Heart left ventricle (tissue), 16 donors: ENCODE measurements around the gene CNPY3. TPM values are rescaled to one million over a fixed set of nuclear protein-coding genes. Genes with fewer than 3 reads are reported as not detected.
"Not testable (repeated sequence)": the region's sequence is repeated elsewhere in the genome, so short reads cannot be mapped to it uniquely, and the experiment has no call there.

Experiments used
- ATAC-seq, 4 donors: fragments of 200-7000 bp; cut with Tn5 transposase; one replicate each; pipeline ENCODE4 v1.9.1; 2020 to 2022; ENCODE audit warnings: moderate library complexity in 4 of 4, mild to moderate bottlenecking in 3 of 4, moderate number of reproducible peaks in 1 of 4
- DNase-seq, 5 donors: peaks; one replicate each; pipeline ENCODE4 v3.0.0-alpha.2; 2020
- H3K27ac ChIP-seq, 12 donors: fragments of 200-600 bp; sonication (generic) in 4 of 12; one replicate each; pipeline versions ENCODE4 v1.5.0 to v1.8.0; 2016 to 2022; ENCODE audit warnings: mild to moderate bottlenecking in 2 of 12
- H3K27me3 ChIP-seq, 9 donors: fragments of 200-600 bp; sonication (generic) in 2 of 9; one replicate each; pipeline versions ENCODE4 v1.5.1 to v1.8.0; 2016 to 2022; ENCODE audit warnings: mild to moderate bottlenecking in 3 of 9
- H3K36me3 ChIP-seq, 9 donors: fragments of 200-600 bp; sonication (generic) in 2 of 9; one replicate each; pipeline versions ENCODE4 v1.5.0 to v1.8.0; 2018 to 2022; ENCODE audit warnings: mild to moderate bottlenecking in 2 of 9
- H3K4me1 ChIP-seq, 12 donors: fragments of 200-600 bp; sonication (generic) in 4 of 12; one replicate each; pipeline versions ENCODE4 v1.5.0 to v1.8.0; 2016 to 2022; ENCODE audit warnings: mild to moderate bottlenecking in 3 of 12
- H3K4me3 ChIP-seq, 12 donors: fragments of 200-600 bp; sonication (generic) in 4 of 12; one replicate each; pipeline versions ENCODE4 v1.5.0 to v1.8.0; 2017 to 2022; ENCODE audit warnings: mild to moderate bottlenecking in 9 of 12, moderate library complexity in 4 of 12
- H3K9me3 ChIP-seq, 12 donors: fragments of 200-600 bp; sonication (generic) in 4 of 12; one replicate each; pipeline versions ENCODE4 v1.5.0 to v1.8.0; 2016 to 2022; ENCODE audit warnings: mild to moderate bottlenecking in 1 of 12
- POLR2A ChIP-seq, 2 donors: fragments of 450-650 bp; IDR thresholded peaks; one replicate each; pipeline ENCODE4 v1.6.1; 2017; ENCODE audit warnings: antibody characterized with exemption in 2 of 2, mild to moderate bottlenecking in 2 of 2, moderate library complexity in 2 of 2
- WGBS, 4 donors: extraction: QIAGEN DNeasy Blood & Tissue Kit in 2 of 4; methylation state at CpG; one replicate each; pipeline versions ENCODE4 v1.1.5 to v1.1.7; 2013 to 2018; 5-methylcytosine and 5-hydroxymethylcytosine counted together
- intact Hi-C, 10 donors: fragments of 100-400 bp; cut with DNase I; formaldehyde crosslinking; loops; one replicate each; pipeline versions ENCODE4 v1.11.1 to v1.14.2; 2022
- polyA plus RNA-seq, 2 donors: library from polyadenylated mRNA; stranded (reverse); fragments of 200-250 nt; gene quantifications; one replicate each; pipeline ENCODE4 v1.2.3, GENCODE V29; 2013
- total RNA-seq, 9 donors: library from RNA; depleted of rRNA in 2 of 9; stranded (reverse); fragments of >200 nt in 2 of 9; fragmentation: NEBNext Ultra II Directional in 3 of 9; extraction: Animal tissue kit (Norgen Biotek cat#: 25700) in 3 of 9; gene quantifications; one replicate each; pipeline versions ENCODE4 v1.1.0 to v1.2.4, GENCODE V29; 2016 to 2023
- TF ChIP-seq, protein P1 (sequence below), 12 donors: fragments of 200-600 bp; sonication (generic) in 4 of 12; IDR thresholded peaks; one replicate each; pipeline versions ENCODE4 v1.5.0 to v1.8.0; 2018 to 2022; ENCODE audit warnings: antibody characterized with exemption in 12 of 12, mild to moderate bottlenecking in 5 of 12
- donor health status: ischemic (EF 13 %, LVEDD 7.1; RV severe dilation, severe dysfunction).
- donor health status: healthy with polysubstance abuse.
- donor health status: DM: no; HTN: yes; CAD: no.
- donor health status: DM: no; HTN: no; CAD: no.
- donor health status: ischemic (EF 25% LVEDD 6.9; RV normal size, moderate dysfunction).
- donor health status: ischemic (EF 25% LVEDD 5.7; RV mildly dilated, moderate dysfunction).
- donor health status: healthy.
- donor health status: DM: yes; HTN: yes; CAD: no.
- donor health status: ischemic (EF 35%, LVEDD 5.7; RV mildly dilated, moderate dysfunction).
- donor health status: nonischemic (EF 11% LVEDD 7.7; RV severe dilation, severe dysfunction).
- donor health status: DM: yes; HTN: yes; CAD: no.
- donor health status: PGD.
- donor health status: ischemic (EF 29% LVEDD 5.4; RV normal size, mild dysfunction).
- donor health status: nonischemic (EF 23%, LVEDD 6.1; RV moderate dilation, normal function).

CNPY3 gene
- total and polyA plus RNA-seq, 11 donors: 13.8 to 44.0 (median 20.6) TPM

DNA sequence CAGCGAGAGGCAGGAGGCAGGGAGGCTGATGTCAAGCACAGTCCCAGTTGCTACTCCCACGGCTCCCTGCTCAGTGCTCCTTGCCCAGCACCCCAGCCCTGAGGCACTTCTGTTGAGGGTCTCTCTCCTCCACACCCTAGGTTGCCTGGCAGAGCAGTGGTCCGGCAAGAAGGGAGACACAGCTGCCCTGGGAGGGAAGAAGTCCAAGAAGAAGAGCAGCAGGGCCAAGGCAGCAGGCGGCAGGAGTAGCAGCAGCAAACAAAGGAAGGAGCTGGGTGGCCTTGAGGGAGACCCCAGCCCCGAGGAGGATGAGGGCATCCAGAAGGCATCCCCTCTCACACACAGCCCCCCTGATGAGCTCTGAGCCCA lies 9.1 kb downstream of the CNPY3 start:
- ATAC-seq: no peak
- Histone ChIP-seq H3K27ac (no peak overlapping the region), H3K4me3 (no peak overlapping the region), H3K9me3 (no peaks in the 10 kb centered on the region), H3K36me3 (peaks cover 0 to 91% (median 58%) of the 10 kb centered on the region in 9 donors), H3K4me1 (peaks cover 0 to 20% (median 0%) of the 10 kb centered on the region in 12 donors), H3K27me3 (no peaks in the 10 kb centered on the region)
- WGBS, 4 donors: 89 to 93% (median 92%) methylated on average over 2 to 5 of the region's 5 CpGs
- DNase-seq: no peak
- no peak for TF ChIP-seq POLR2A (IDR thresholded peaks at IDR 0.05)
- TF ChIP-seq, protein P1, sequence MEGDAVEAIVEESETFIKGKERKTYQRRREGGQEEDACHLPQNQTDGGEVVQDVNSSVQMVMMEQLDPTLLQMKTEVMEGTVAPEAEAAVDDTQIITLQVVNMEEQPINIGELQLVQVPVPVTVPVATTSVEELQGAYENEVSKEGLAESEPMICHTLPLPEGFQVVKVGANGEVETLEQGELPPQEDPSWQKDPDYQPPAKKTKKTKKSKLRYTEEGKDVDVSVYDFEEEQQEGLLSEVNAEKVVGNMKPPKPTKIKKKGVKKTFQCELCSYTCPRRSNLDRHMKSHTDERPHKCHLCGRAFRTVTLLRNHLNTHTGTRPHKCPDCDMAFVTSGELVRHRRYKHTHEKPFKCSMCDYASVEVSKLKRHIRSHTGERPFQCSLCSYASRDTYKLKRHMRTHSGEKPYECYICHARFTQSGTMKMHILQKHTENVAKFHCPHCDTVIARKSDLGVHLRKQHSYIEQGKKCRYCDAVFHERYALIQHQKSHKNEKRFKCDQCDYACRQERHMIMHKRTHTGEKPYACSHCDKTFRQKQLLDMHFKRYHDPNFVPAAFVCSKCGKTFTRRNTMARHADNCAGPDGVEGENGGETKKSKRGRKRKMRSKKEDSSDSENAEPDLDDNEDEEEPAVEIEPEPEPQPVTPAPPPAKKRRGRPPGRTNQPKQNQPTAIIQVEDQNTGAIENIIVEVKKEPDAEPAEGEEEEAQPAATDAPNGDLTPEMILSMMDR (IDR thresholded peaks at IDR 0.05): no peak
- intact Hi-C loops: no loop called here

DNA sequence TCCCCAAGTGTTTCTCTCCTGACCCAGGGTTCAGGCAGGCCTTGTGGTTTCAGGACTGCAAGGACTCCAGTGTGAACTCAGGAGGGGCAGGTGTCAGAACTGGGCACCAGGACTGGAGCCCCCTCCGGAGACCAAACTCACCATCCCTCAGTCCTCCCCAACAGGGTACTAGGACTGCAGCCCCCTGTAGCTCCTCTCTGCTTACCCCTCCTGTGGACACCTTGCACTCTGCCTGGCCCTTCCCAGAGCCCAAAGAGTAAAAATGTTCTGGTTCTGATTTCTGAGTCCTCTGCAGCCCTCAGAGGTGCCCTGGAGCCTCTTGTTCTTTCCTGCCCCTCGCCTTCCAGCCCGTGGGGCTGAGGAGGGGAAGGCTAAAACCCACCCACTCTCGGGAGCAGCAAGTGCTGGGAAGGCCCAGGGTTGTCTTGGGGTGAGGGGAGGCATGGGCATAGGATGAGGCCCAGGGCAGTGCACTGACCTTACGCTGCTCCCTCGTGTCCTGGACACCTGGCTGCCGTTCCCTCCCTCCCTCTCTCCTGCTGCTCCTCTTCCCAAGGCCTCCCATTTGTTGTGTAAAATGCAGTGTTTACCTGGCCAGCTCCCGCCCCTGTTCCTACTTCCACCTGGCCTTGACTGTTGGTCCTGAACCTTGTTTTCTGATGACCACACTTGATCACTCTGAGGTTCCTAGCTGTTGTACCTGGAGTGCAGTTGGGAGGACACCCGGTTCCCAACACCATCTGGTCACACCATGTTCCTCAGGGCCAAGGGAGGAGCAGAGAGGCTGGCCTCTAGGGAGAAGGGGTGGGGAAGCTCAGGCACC lies 9.9 kb downstream of the CNPY3 start:
- peaks cover 0 to 91% (median 57%) of the 10 kb centered on the region in 9 donors for H3K36me3 ChIP-seq
- DNase-seq (no peak), ATAC-seq (peak in 3 of 4 donors; percentile 34 to 58 (median 41))
- intact Hi-C loops: no loop called here
- no peaks in the 10 kb centered on the region for H3K27me3 ChIP-seq
- 76 to 89% (median 84%) methylated on average over 8 to 9 of the region's 9 CpGs for WGBS, 4 donors
- TF ChIP-seq POLR2A (IDR thresholded peaks at IDR 0.05): no peak
- TF ChIP-seq, protein P1 (IDR thresholded peaks at IDR 0.05): no peak
- H3K27ac ChIP-seq: no peak overlapping the region
- no peak overlapping the region for H3K4me3 ChIP-seq
- no peaks in the 10 kb centered on the region for H3K9me3 ChIP-seq
- H3K4me1 ChIP-seq: peaks cover 0 to 12% (median 0%) of the 10 kb centered on the region in 12 donors

DNA sequence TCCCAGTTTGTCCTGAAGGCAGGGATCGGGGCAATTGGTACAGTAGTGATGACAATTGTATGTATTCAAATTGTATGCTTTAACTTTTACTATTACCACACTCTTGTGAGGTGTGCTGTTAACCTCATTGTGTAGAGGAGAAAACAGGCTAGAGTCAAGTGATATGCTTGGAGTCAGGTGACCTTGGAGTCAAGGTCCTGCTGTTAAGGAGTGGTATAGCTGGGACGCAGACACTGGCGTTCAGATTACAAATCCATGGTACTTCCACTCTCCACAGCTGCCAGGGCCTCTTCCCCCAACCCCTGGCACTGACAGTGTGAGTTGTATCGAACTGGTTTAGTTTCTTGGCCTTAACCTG lies 10.5 kb downstream of the CNPY3 start:
- Histone ChIP-seq H3K4me1 (peaks cover 0 to 10% (median 0%) of the 10 kb centered on the region in 12 donors), H3K36me3 (peaks cover 0 to 91% (median 52%) of the 10 kb centered on the region in 9 donors), H3K9me3 (no peaks in the 10 kb centered on the region), H3K4me3 (no peak overlapping the region), H3K27ac (no peak overlapping the region), H3K27me3 (no peaks in the 10 kb centered on the region)
- intact Hi-C loops: no loop called here
- 57 to 60% (median 58%) methylated on average over 4 of the region's 4 CpGs for WGBS, 4 donors
- TF ChIP-seq, protein P1 (IDR thresholded peaks at IDR 0.05): no peak
- TF ChIP-seq POLR2A (IDR thresholded peaks at IDR 0.05): no peak
- DNase-seq: no peak
- ATAC-seq: peak in 2 of 4 donors; percentile 18 to 20

DNA sequence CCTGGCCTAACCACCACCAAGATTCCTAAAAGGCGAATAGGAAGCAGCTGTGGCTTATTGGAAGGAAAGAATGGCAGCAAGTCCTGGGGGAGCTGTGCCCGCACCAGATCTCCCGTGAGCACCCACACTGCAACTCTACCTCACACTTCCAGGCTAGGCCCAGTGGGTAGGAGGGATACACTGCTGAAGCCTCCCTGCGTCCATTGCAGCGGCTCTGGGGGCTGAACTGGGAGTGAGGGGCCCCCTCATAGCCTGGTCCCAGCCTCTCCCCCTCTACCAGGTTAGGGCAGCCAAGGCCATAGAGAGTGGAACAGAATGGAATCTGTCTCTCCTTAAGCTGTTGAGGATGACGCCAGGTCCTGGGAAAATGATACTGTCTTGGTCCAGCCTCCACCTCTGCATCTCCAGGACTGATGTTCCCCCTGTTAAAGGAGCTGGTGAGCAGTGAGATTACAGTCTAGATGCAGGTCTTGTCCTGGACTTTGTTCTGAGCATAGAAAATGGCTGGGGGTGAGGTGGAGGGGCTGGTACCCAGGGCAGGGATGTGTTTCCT lies 11.3 kb downstream of the CNPY3 start:
- 93 to 100% (median 95%) methylated on average over 4 to 6 of the region's 6 CpGs for WGBS, 4 donors
- ATAC-seq (no peak), DNase-seq (no peak)
- no peak overlapping the region for H3K4me3 ChIP-seq
- TF ChIP-seq, protein P1 (IDR thresholded peaks at IDR 0.05): no peak
- TF ChIP-seq POLR2A (IDR thresholded peaks at IDR 0.05): no peak
- H3K9me3 ChIP-seq: no peaks in the 10 kb centered on the region
- no peak overlapping the region for H3K27ac ChIP-seq
- H3K27me3 ChIP-seq: no peaks in the 10 kb centered on the region
- intact Hi-C loops: no loop called here
- peaks cover 0 to 10% (median 0%) of the 10 kb centered on the region in 12 donors for H3K4me1 ChIP-seq
- H3K36me3 ChIP-seq: peaks cover 0 to 87% (median 44%) of the 10 kb centered on the region in 9 donors

DNA sequence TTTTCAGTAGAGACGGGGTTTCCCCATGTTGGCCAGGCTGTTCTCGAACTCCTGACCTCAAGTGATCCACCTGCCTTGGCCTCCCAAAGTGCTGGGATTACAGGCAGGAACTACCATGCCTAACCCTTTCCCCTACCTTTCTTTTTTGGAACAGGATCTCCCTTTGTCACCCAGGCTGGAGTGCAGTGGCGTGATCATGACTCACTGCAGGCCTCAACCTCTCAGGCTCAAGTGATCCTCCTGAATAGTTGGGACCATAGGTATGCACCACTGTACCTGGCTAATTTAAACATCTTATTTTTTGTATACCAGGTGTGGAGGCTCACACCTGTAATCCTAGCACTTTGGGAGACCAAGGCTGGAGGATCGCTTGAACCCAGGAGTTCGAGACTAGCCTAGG lies 12.1 kb downstream of the CNPY3 start:
- Histone ChIP-seq H3K36me3 (peaks cover 0 to 79% (median 36%) of the 10 kb centered on the region in 9 donors), H3K4me1 (peaks cover 0 to 10% (median 0%) of the 10 kb centered on the region in 12 donors)
- ATAC-seq, DNase-seq, H3K27ac ChIP-seq, H3K4me3 ChIP-seq, intact Hi-C loops, H3K9me3 ChIP-seq, H3K27me3 ChIP-seq: not testable (repeated sequence)
- WGBS, 4 donors: 96 to 99% (median 98%) methylated on average over 5 of the region's 5 CpGs
